ENCODE measurements around the gene SVEP1.

- TF ChIP-seq CTCF (IDR thresholded peaks at IDR 0.05) = no peak
- TF ChIP-seq EZH2 (IDR thresholded peaks at IDR 0.05; ENCODE audit: borderline replicate concordance, insufficient read depth, low read depth, low read length, poor library complexity, severe bottlenecking) = no peak
Observed at GRCh38 chr9:110426052-110426709, 153.4 kb downstream of the SVEP1 start.

Data from B cell (primary cell).